HAP-1 (cell line): Measurements from ENCODE around the gene MATCAP1.

Experiments used
- DNase-seq, 2 experiments: peaks; one replicate each; pipeline ENCODE4 v3.0.0-alpha.2; 2016 to 2020; ENCODE audit warnings: low spot score in 2 of 2
- H3K27me3 ChIP-seq: fragments of 250-450 bp; sonication (Bioruptor Pico); 2 replicates; pipeline ENCODE4 v1.5.1; 2020; ENCODE audit warnings: low read depth, mild to moderate bottlenecking, moderate library complexity
- H3K36me3 ChIP-seq: fragments of 250-450 bp; sonication (Bioruptor Pico); replicated peaks from 2 replicates; pipeline ENCODE4 v1.5.1; 2020; ENCODE audit warnings: mild to moderate bottlenecking
- H3K4me1 ChIP-seq: fragments of 250-450 bp; sonication (Bioruptor Pico); 2 replicates; pipeline ENCODE4 v1.5.1; 2020; ENCODE audit warnings: mild to moderate bottlenecking
- H3K4me3 ChIP-seq: fragments of 250-450 bp; sonication (Bioruptor Pico); 2 replicates; pipeline ENCODE4 v1.5.1; 2020; ENCODE audit warnings: mild to moderate bottlenecking, moderate library complexity
- H3K9me3 ChIP-seq: fragments of 250-450 bp; sonication (Bioruptor Pico); 2 replicates; pipeline ENCODE4 v1.5.1; 2020; ENCODE audit warnings: mild to moderate bottlenecking, moderate library complexity
- in situ Hi-C: fragments of 300-500 bp; cut with MboI; formaldehyde crosslinking; loops from 3 replicates; pipeline ENCODE4 v1.14.3; 2020; ENCODE audit warnings: low sequenced_read_pairs, inconsistent platforms, mixed read lengths

The MATCAP1 gene

GRCh38 chr16:67156143-67156844 lies 27.5 kb downstream of the MATCAP1 start:
- no peaks in the 10 kb centered on the region for H3K27me3 ChIP-seq
- H3K36me3 ChIP-seq = no peaks in the 10 kb centered on the region
- no peak overlapping the region for H3K4me3 ChIP-seq
- in situ Hi-C loops = loop anchor here (10.0 kb wide), 2 partner anchors 141 to 181 kb away; no protein-coding TSS in a partner anchor
- no peaks in the 10 kb centered on the region for H3K9me3 ChIP-seq
- H3K4me1 ChIP-seq = no peaks in the 10 kb centered on the region; the same call in 1 of the 2 replicates
- no peak for DNase-seq

GRCh38 chr16:67155295-67156142 lies 28.2 kb downstream of the MATCAP1 start:
- no peaks in the 10 kb centered on the region for H3K27me3 ChIP-seq
- H3K4me3 ChIP-seq = 0 out of 2 replicates have a peak overlapping the region, but pooled peaks have one; percentile 2
- no peaks in the 10 kb centered on the region for H3K9me3 ChIP-seq
- in situ Hi-C loops = loop anchor here (10.0 kb wide), 2 partner anchors 141 to 181 kb away; no protein-coding TSS in a partner anchor
- peak; percentile 55 to 85 for DNase-seq
- no peaks in the 10 kb centered on the region for H3K36me3 ChIP-seq
- no peaks in the 10 kb centered on the region; the same call in 1 of the 2 replicates for H3K4me1 ChIP-seq

- no peak for DNase-seq
- Histone ChIP-seq H3K4me3 (0 out of 2 replicates have a peak overlapping the region, but pooled peaks have one; percentile 2), H3K4me1 (no peaks in the 10 kb centered on the region; the same call in 1 of the 2 replicates), H3K9me3 (no peaks in the 10 kb centered on the region), H3K36me3 (no peaks in the 10 kb centered on the region), H3K27me3 (no peaks in the 10 kb centered on the region)
- in situ Hi-C loops = loop anchor here (10.0 kb wide), 2 partner anchors 140 to 180 kb away; no protein-coding TSS in a partner anchor
Measured at GRCh38 chr16:67154578-67155294, 29.0 kb downstream of the MATCAP1 start.

- H3K27me3 ChIP-seq = no peaks in the 10 kb centered on the region
- no peaks in the 10 kb centered on the region for H3K4me1 ChIP-seq
- peaks cover 25% of the 10 kb centered on the region for H3K36me3 ChIP-seq
- no peak for DNase-seq
- in situ Hi-C loops = loop anchor here (10.0 kb wide), 2 partner anchors 137 to 177 kb away; no protein-coding TSS in a partner anchor
- H3K9me3 ChIP-seq = no peaks in the 10 kb centered on the region
- H3K4me3 ChIP-seq = no peak overlapping the region
Measured at GRCh38 chr16:67151431-67152097, 32.2 kb downstream of the MATCAP1 start.

GRCh38 chr16:67150833-67151396 lies 32.8 kb downstream of the MATCAP1 start, which contains the start of gene B3GNT9:
Gene B3GNT9, minus strand, starts transcription at chr16:67150998. Its CDS starts 513 bp downstream, at chr16:67150485.
- H3K4me3 ChIP-seq = no peak within 1 kb of the TSS
- peaks cover 32% of the 10 kb centered on the region for H3K36me3 ChIP-seq
- in situ Hi-C loops = loop anchor here (10.0 kb wide), 2 partner anchors 136 to 176 kb away; no protein-coding TSS in a partner anchor
- no peaks in the 10 kb centered on the region for H3K9me3 ChIP-seq
- no peaks in the 10 kb centered on the region for H3K4me1 ChIP-seq
- DNase-seq = no peak
- no peaks in the 10 kb centered on the region for H3K27me3 ChIP-seq

GRCh38 chr16:67150047-67150832 lies 33.5 kb downstream of the MATCAP1 start:
- peaks cover 38% of the 10 kb centered on the region for H3K36me3 ChIP-seq
- H3K27me3 ChIP-seq = no peaks in the 10 kb centered on the region
- no peaks in the 10 kb centered on the region for H3K9me3 ChIP-seq
- in situ Hi-C loops = loop anchor here (10.0 kb wide), 2 partner anchors 135 to 175 kb away; no protein-coding TSS in a partner anchor
- H3K4me1 ChIP-seq = no peaks in the 10 kb centered on the region
- H3K4me3 ChIP-seq = no peak overlapping the region
- no peak for DNase-seq

- H3K9me3 ChIP-seq = no peaks in the 10 kb centered on the region
- peaks cover 46% of the 10 kb centered on the region for H3K36me3 ChIP-seq
- H3K4me1 ChIP-seq = no peaks in the 10 kb centered on the region
- no peak for DNase-seq
- in situ Hi-C loops = loop anchor here (10.0 kb wide), 2 partner anchors 135 to 175 kb away; no protein-coding TSS in a partner anchor
- no peak overlapping the region for H3K4me3 ChIP-seq
- no peaks in the 10 kb centered on the region for H3K27me3 ChIP-seq
Measured at GRCh38 chr16:67149276-67150046, 34.3 kb downstream of the MATCAP1 start.

- no peaks in the 10 kb centered on the region for H3K4me1 ChIP-seq
- no peak for DNase-seq
- no peak overlapping the region for H3K4me3 ChIP-seq
- in situ Hi-C loops = no loop called here
- peaks cover 52% of the 10 kb centered on the region for H3K36me3 ChIP-seq
- H3K27me3 ChIP-seq = no peaks in the 10 kb centered on the region
- H3K9me3 ChIP-seq = no peaks in the 10 kb centered on the region
Measured at GRCh38 chr16:67148656-67149275, 35.0 kb downstream of the MATCAP1 start.

GRCh38 chr16:67148221-67148620 lies 35.5 kb downstream of the MATCAP1 start:
- DNase-seq = no peak
- no peaks in the 10 kb centered on the region for H3K4me1 ChIP-seq
- no peaks in the 10 kb centered on the region for H3K9me3 ChIP-seq
- no peak overlapping the region for H3K4me3 ChIP-seq
- in situ Hi-C loops = no loop called here
- no peaks in the 10 kb centered on the region for H3K27me3 ChIP-seq
- H3K36me3 ChIP-seq = peaks cover 56% of the 10 kb centered on the region

- Histone ChIP-seq H3K27me3 (no peaks in the 10 kb centered on the region), H3K36me3 (peaks cover 61% of the 10 kb centered on the region), H3K4me3 (no peak overlapping the region), H3K4me1 (no peaks in the 10 kb centered on the region), H3K9me3 (no peaks in the 10 kb centered on the region)
- DNase-seq = no peak
- in situ Hi-C loops = no loop called here
Measured at GRCh38 chr16:67147437-67148140, 36.2 kb downstream of the MATCAP1 start.
